Neural cell (in vitro differentiated cells): Measurements from ENCODE around the gene PCDHGC5. TPM values are rescaled to one million over a fixed set of nuclear protein-coding genes. Genes with fewer than 3 reads are reported as not detected.

Source experiments
- H2AFZ ChIP-seq: fragments of 200-600, 300-800 bp; sonication (generic), shearing (Covaris generic); 2 replicates; pipeline ENCODE4 v1.6.0; 2014; ENCODE audit warnings: low read depth, mild to moderate bottlenecking, antibody characterized with exemption, low read length, moderate library complexity
- H3F3A ChIP-seq: fragments of 200-600 bp; shearing (Covaris generic); 2 replicates; pipeline ENCODE4 v1.6.1; 2016; ENCODE audit warnings: mild to moderate bottlenecking, moderate library complexity, mixed read lengths, antibody characterized with exemption, low read length; ENCODE audit not compliant: insufficient read depth, poor library complexity, severe bottlenecking
- H3K27ac ChIP-seq: fragments of 200-600, 300-800 bp; sonication (generic), shearing (Covaris generic); 2 replicates; pipeline ENCODE4 v1.5.1; 2014; ENCODE audit warnings: mild to moderate bottlenecking, low read length, moderate library complexity
- H3K27me3 ChIP-seq: fragments of 300-800, 200-600 bp; sonication (generic), shearing (Covaris generic); 2 replicates; pipeline ENCODE4 v1.6.0; 2014; ENCODE audit warnings: mild to moderate bottlenecking, low read depth, low read length, moderate library complexity; ENCODE audit not compliant: insufficient read depth
- H3K36me3 ChIP-seq: fragments of 300-800, 200-600 bp; sonication (generic), shearing (Covaris generic); 2 replicates; pipeline ENCODE4 v1.5.1; 2014; ENCODE audit warnings: mild to moderate bottlenecking, antibody characterized with exemption, low read length, moderate library complexity; ENCODE audit not compliant: insufficient read depth
- H3K4me2 ChIP-seq: fragments of 300-800, 200-600 bp; sonication (generic), shearing (Covaris generic); 2 replicates; pipeline ENCODE4 v1.6.0; 2014; ENCODE audit warnings: mild to moderate bottlenecking, low read length
- H3K4me3 ChIP-seq: fragments of 300-800, 200-600 bp; sonication (generic), shearing (Covaris generic); 2 replicates; pipeline ENCODE4 v1.5.1; 2014; ENCODE audit warnings: mild to moderate bottlenecking, low read length, moderate library complexity
- H3K79me2 ChIP-seq: fragments of 200-600 bp; shearing (Covaris generic); replicated peaks from 2 replicates; pipeline ENCODE4 v1.6.0; 2014; ENCODE audit warnings: mild to moderate bottlenecking, low read length, moderate library complexity; ENCODE audit not compliant: insufficient read depth
- H3K9ac ChIP-seq: fragments of 300-800, 200-600 bp; sonication (generic), shearing (Covaris generic); 2 replicates; pipeline ENCODE4 v1.6.1; 2016; ENCODE audit warnings: mild to moderate bottlenecking, low read length, mixed read lengths
- H3K9me2 ChIP-seq: fragments of 200-600 bp; shearing (Covaris generic); 2 replicates; pipeline ENCODE4 v1.6.1; 2016; ENCODE audit warnings: mild to moderate bottlenecking, low read length, mixed read lengths; ENCODE audit not compliant: insufficient read depth
- H3K9me3 ChIP-seq: fragments of 200-600, 300-800 bp; sonication (generic), shearing (Covaris generic); 2 replicates; pipeline ENCODE4 v1.6.1; 2016; ENCODE audit warnings: mild to moderate bottlenecking, mixed run types, low read length, moderate library complexity, mixed read lengths
- H4K20me1 ChIP-seq: fragments of 200-600 bp; shearing (Covaris generic); 2 replicates; pipeline ENCODE4 v1.6.1; 2016; ENCODE audit warnings: mild to moderate bottlenecking, mixed run types; ENCODE audit not compliant: insufficient read depth
- CTCF ChIP-seq: fragments of 450-650 bp; IDR thresholded peaks from 2 replicates; pipeline ENCODE4 v1.5.1; 2014; ENCODE audit warnings: antibody characterized with exemption, mild to moderate bottlenecking, moderate library complexity; ENCODE audit not compliant: poor library complexity, severe bottlenecking
- EP300 ChIP-seq: fragments of 450-650 bp; conservative IDR thresholded peaks from 2 replicates; pipeline ENCODE4 v1.6.1; 2014; ENCODE audit warnings: antibody characterized with exemption, mild to moderate bottlenecking, moderate library complexity; ENCODE audit not compliant: poor library complexity, severe bottlenecking
- EZH2 ChIP-seq: fragments of 200-600, 300-800 bp; shearing (Covaris generic), sonication (generic); IDR thresholded peaks from 2 replicates; pipeline ENCODE4 v1.6.1; 2014; ENCODE audit warnings: antibody characterized with exemption, low read length, borderline replicate concordance, mild to moderate bottlenecking; ENCODE audit not compliant: insufficient read depth, poor library complexity, severe bottlenecking
- MXI1 ChIP-seq: fragments of 450-650 bp; conservative IDR thresholded peaks from 2 replicates; pipeline ENCODE4 v1.6.1; 2014; ENCODE audit warnings: antibody characterized with exemption, mild to moderate bottlenecking; ENCODE audit not compliant: poor library complexity, severe bottlenecking
- POLR2AphosphoS5 ChIP-seq: IDR thresholded peaks from 2 replicates; pipeline ENCODE4 v1.6.1; 2012
- RAD21 ChIP-seq: fragments of 450-650 bp; conservative IDR thresholded peaks from 2 replicates; pipeline ENCODE4 v1.6.1; 2014; ENCODE audit warnings: antibody characterized with exemption, mild to moderate bottlenecking, moderate library complexity
- SMC3 ChIP-seq: fragments of 450-650 bp; conservative IDR thresholded peaks from 2 replicates; pipeline ENCODE4 v1.6.1; 2014; ENCODE audit warnings: antibody characterized with exemption, mild to moderate bottlenecking, moderate library complexity; ENCODE audit not compliant: poor library complexity
- TAF1 ChIP-seq: IDR thresholded peaks from 2 replicates; pipeline ENCODE4 v1.6.1; 2012; ENCODE audit warnings: low read depth
- polyA plus RNA-seq: library from polyadenylated mRNA; depleted of rRNA; stranded (reverse); fragments of >200 nt; gene quantifications from 2 replicates; pipeline ENCODE4 v1.2.3, GENCODE V29; 2014
- TF ChIP-seq, protein P1 (sequence below): IDR thresholded peaks from 2 replicates; pipeline ENCODE4 v1.6.1; 2012; ENCODE audit warnings: borderline replicate concordance

Gene PCDHGC5
- polyA plus RNA-seq, 1 donor from 2014 or later = 0.51 TPM

GRCh38 chr5:141514330-141515133 is 25.7 kb downstream of the PCDHGC5 start:
- Histone ChIP-seq H3K36me3 (peaks cover 10% of the 10 kb centered on the region), H3K9ac (peak overlapping the region; percentile 77), H3K9me2 (no peaks in the 10 kb centered on the region), H3K27me3 (no peaks in the 10 kb centered on the region), H3K4me3 (peak overlapping the region; percentile 67), H3K4me2 (peak overlapping the region; percentile 67), H2AFZ (no peak overlapping the region), H3F3A (peaks cover 3% of the 10 kb centered on the region), H3K79me2 (no peaks in the 10 kb centered on the region), H4K20me1 (no peaks in the 10 kb centered on the region), H3K9me3 (no peaks in the 10 kb centered on the region), H3K27ac (peak overlapping the region; percentile 90)
- TF ChIP-seq SMC3 = no peak
- no peak for TF ChIP-seq TAF1
- TF ChIP-seq POLR2AphosphoS5 = no peak
- no peak for TF ChIP-seq EZH2
- no peak for TF ChIP-seq CTCF
- no peak for TF ChIP-seq MXI1
- no peak for TF ChIP-seq RAD21
- no peak for TF ChIP-seq EP300
- TF ChIP-seq, protein P1, sequence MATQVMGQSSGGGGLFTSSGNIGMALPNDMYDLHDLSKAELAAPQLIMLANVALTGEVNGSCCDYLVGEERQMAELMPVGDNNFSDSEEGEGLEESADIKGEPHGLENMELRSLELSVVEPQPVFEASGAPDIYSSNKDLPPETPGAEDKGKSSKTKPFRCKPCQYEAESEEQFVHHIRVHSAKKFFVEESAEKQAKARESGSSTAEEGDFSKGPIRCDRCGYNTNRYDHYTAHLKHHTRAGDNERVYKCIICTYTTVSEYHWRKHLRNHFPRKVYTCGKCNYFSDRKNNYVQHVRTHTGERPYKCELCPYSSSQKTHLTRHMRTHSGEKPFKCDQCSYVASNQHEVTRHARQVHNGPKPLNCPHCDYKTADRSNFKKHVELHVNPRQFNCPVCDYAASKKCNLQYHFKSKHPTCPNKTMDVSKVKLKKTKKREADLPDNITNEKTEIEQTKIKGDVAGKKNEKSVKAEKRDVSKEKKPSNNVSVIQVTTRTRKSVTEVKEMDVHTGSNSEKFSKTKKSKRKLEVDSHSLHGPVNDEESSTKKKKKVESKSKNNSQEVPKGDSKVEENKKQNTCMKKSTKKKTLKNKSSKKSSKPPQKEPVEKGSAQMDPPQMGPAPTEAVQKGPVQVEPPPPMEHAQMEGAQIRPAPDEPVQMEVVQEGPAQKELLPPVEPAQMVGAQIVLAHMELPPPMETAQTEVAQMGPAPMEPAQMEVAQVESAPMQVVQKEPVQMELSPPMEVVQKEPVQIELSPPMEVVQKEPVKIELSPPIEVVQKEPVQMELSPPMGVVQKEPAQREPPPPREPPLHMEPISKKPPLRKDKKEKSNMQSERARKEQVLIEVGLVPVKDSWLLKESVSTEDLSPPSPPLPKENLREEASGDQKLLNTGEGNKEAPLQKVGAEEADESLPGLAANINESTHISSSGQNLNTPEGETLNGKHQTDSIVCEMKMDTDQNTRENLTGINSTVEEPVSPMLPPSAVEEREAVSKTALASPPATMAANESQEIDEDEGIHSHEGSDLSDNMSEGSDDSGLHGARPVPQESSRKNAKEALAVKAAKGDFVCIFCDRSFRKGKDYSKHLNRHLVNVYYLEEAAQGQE = no peak

DNA sequence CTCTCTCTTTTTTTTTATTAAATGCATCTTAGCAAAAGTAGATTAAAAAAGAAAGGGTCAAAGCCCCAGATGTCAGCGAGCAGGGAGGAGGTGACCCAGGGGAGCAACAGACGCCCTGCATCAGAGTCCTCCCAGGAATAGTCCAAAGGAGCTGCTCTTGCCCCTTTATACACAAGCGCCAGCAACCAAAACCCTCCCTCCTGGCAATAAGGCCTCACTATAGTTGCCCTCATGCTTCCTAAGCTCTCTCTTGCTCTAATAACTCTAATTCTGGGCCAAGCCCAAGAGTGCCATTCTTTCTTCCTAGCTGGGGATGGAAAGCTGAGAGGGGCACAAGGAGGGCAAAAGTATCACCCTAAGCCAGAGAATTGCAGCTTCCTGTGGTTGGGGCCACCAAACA is 26.3 kb downstream of the PCDHGC5 start:
- no peak overlapping the region for H3K27ac ChIP-seq
- H3K4me2 ChIP-seq = no peak overlapping the region
- peaks cover 10% of the 10 kb centered on the region for H3K36me3 ChIP-seq

More for the DNA sequence above, 26.3 kb downstream of the PCDHGC5 start:
- Histone ChIP-seq H2AFZ (no peak overlapping the region), H3K9me2 (no peaks in the 10 kb centered on the region), H3K79me2 (no peaks in the 10 kb centered on the region), H3F3A (peaks cover 3% of the 10 kb centered on the region), H4K20me1 (no peaks in the 10 kb centered on the region), H3K27me3 (no peaks in the 10 kb centered on the region), H3K9ac (peak overlapping the region; percentile 77), H3K4me3 (no peak overlapping the region), H3K9me3 (no peaks in the 10 kb centered on the region)
- TF ChIP-seq POLR2AphosphoS5 = no peak
- TF ChIP-seq EZH2 = no peak
- no peak for TF ChIP-seq CTCF
- TF ChIP-seq MXI1 = no peak
- no peak for TF ChIP-seq RAD21
- TF ChIP-seq EP300 = no peak
- TF ChIP-seq, protein P1 = no peak
- no peak for TF ChIP-seq SMC3
- TF ChIP-seq TAF1 = no peak
